Head of caudate nucleus (tissue), 42 donors: ENCODE measurements around the gene B3GNT9.

Experiments used
- DNase-seq, 42 donors: peaks; one replicate each; pipeline versions ENCODE4 v3.0.0 to v3.0.0-alpha.2; 2020 to 2021; ENCODE audit warnings: mixed read lengths in 7 of 42
- intact Hi-C: fragments of 100-400 bp; cut with DNase I; formaldehyde crosslinking; loops from one replicate; pipeline ENCODE4 v1.15.0; 2022

B3GNT9 gene

DNA sequence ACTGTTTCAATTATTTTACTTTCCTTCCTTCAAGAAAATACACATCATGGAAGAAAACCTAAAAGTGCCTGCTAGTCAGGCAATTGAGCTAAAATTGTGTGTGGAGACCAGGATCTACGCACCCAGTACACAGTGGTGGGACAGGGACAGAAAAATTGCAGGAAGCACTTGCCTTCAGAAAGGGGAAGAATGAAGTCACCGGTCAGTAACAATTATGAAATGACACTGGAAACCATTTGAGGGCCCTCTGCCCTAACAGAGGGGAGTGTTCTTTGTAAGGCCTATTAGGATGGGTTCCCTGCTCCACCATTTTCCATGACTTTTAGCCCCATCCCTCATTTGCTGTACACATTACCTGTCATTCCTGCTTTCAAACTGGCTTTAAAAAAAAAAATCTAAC lies 45.6 kb downstream of the B3GNT9 start:
- intact Hi-C loops: loop anchor here (10.0 kb wide), 1 partner anchor 50 kb away; the partner anchor contains the start of genes B3GNT9, FBXL8 and TRADD
- DNase-seq: no peak

DNA sequence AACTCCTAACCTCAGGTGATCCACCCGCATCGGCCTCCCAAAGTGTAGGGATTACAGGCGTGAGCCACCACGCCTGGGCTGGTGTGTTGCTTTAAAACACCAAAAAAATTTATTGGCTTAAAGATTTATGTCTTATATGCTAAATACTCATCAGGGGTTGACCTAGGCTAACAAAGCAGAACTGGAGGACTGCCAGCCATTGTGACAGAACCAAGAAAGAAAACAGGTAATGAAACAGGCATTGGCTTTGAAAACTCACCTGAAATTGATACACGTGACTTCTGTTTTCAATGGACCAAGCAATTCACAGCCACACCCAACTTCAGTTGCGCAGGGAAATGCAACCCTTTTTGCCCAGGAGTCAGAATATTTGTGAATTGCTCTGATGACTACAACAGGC lies 46.0 kb downstream of the B3GNT9 start:
- intact Hi-C loops: loop anchor here (5.0 to 10.0 kb wide), 2 partner anchors 50 to 128 kb away; partner anchors contain the start of genes B3GNT9, FBXL8 and TRADD
- DNase-seq: peak in 1 of 42 donors; percentile 27

DNA sequence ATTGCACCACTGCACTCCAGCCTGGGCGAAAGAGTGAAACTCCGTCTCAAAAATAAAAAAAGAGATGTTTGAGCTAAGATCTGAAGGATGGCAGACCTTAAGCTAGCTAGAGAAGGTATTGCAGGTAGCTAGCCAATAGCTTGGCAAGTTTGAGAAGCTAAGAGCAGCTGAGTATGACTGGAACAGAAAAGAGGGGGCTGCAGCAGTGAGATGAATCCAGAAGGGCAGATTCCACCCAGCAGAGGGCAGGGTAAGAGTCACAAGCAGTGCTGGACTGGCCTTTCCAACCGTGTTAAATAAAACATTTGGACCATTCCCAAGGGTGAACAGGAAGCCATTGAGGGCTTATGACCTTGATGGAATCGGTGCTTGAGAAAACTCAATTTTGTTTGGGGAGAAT lies 46.7 kb downstream of the B3GNT9 start:
- DNase-seq: peak in 8 of 42 donors; percentile 14 to 55 (median 29)
- intact Hi-C loops: loop anchor here (5.0 to 10.0 kb wide), 2 partner anchors 51 to 127 kb away; partner anchors contain the start of genes B3GNT9, FBXL8 and TRADD

DNA sequence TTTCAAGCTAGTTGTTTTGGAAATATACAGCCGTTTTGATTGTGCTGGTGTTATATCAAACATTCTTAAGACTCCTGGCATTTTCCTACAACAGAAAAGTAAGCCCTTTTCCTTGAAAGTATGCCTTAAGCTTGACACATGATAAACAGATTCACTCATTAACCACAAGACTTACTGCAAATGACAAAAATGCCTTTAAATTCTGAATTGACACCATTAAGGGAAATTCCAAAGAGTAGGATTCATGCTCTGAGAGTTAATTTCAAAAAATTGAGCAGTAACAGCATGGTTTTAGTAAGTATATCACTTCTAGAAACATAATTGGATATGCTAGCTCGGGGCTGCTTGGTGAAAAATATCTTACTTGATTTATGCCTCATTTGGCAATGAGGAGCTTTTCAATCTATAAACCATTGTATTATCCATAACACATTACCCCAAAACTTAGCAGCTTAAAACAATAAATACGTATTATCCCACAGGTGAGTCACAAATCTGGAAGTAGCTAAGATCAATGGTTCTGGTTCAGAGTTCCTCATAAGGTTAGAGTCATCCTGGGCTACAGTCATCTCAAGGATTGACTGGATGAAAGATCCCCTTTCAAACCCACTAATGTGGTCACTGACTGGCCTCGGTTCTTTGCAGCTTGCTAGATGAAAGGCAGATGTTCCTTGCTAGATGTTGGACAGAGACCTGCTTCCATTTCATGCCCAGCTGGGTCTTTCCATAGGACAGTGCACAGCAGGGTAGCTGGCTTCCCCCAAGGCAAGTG lies 49.3 kb downstream of the B3GNT9 start:
- peak in 1 of 42 donors; percentile 21 for DNase-seq
- intact Hi-C loops: loop anchor here (5.0 to 10.0 kb wide), 2 partner anchors 53 to 124 kb away; partner anchors contain the start of genes B3GNT9, FBXL8 and TRADD

DNA sequence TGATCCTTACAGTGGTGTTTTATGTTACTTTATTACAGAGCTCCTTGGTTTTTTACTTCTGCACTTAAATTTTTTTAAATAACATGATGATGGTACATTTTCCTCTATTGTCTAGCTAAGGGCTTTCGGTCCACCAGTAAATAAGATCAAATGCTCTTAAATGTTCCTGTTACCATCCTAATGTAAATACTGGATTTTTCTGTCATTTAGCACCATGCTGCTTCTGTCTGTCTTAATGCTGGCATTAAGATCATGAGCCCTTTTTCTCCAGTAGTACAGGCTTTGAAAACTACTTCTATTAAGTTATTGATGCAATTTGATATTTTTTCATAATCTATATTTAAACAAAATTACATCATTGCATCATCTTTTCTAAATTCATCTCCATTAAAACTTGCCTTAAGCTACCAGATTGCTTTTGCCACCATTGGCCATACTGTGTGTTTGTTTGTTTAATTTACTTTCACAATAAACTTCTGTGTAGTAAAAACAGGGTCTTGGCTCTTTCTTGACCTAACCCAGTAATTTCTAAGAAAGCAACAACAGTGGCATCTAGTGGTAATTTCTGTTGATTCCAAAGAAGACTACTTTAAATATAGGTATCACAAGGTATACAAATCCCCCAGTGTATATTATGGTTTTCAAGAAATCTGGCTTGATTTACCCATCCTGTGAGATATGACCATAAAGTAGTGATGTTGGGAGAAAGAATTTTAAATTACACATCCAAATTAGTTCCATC lies 50.1 kb downstream of the B3GNT9 start:
- intact Hi-C loops: loop anchor here (5.0 to 10.0 kb wide), 2 partner anchors 54 to 123 kb away; partner anchors contain the start of genes B3GNT9, FBXL8 and TRADD
- peak in 1 of 42 donors; percentile 10 for DNase-seq

DNA sequence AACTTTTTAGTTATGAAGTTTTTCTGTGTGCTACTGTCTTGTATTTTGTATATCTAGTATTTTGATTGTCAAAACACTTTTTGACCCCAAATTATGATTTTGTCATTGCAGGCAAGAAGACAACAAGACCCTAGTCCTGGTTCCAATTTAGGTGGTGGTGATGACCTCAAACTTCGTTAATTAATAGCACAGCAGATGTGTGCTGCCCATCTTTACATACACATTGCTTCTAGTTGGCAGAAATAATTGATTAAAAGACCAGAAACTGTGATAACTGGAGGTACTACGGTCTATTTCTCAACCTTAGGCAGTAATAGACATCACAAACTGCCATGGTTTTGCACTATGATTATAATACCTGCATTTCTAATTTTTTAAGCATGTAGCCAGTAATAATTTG lies 52.2 kb downstream of the B3GNT9 start:
- intact Hi-C loops: no loop called here
- DNase-seq: no peak
